SK-N-MC (cell line): ENCODE data around the gene LIMK2.
"Not testable (repeated sequence)": the region's sequence is repeated elsewhere in the genome, so short reads cannot be mapped to it uniquely, and the experiment has no call there.

Experiments used
- DNase-seq: peaks from one replicate; pipeline ENCODE4 v3.0.0-alpha.2; 2011; ENCODE audit warnings: low read depth, low spot score
- H3K27ac ChIP-seq: fragments of 200-600 bp; sonication (generic); 2 replicates; pipeline ENCODE4 v1.5.1; 2016; ENCODE audit warnings: mixed run types
- H3K36me3 ChIP-seq: fragments of 200-600 bp; sonication (generic); 2 replicates; pipeline ENCODE4 v1.6.1; 2017; ENCODE audit warnings: antibody characterized with exemption, low read length, mixed read lengths; ENCODE audit not compliant: insufficient read depth
- H3K4me3 ChIP-seq: fragments of 200-600 bp; sonication (generic); 2 replicates; pipeline ENCODE4 v1.5.1; 2016
- H3K9ac ChIP-seq: fragments of 200-600 bp; sonication (generic); 2 replicates; pipeline ENCODE4 v1.8.0; 2017; ENCODE audit warnings: mixed run types, mixed read lengths; ENCODE audit not compliant: insufficient read length
- H3K9me3 ChIP-seq: fragments of 200-600 bp; sonication (generic); 2 replicates; pipeline ENCODE4 v1.6.1; 2017; ENCODE audit warnings: low read depth, mild to moderate bottlenecking, antibody characterized with exemption, low read length, moderate library complexity, mixed read lengths
- EZH2 ChIP-seq: fragments of 200-600 bp; sonication (generic); IDR thresholded peaks from one replicate; pipeline ENCODE4 v1.6.1; 2017; ENCODE audit warnings: antibody characterized with exemption
- FOXP2 ChIP-seq: optimal IDR thresholded peaks from 2 replicates; pipeline ENCODE3; 2011; ENCODE audit warnings: mild to moderate bottlenecking, moderate library complexity; ENCODE audit not compliant: insufficient read depth; ENCODE audit errors: extremely low read length, control extremely low read depth
- POLR2AphosphoS5 ChIP-seq: IDR thresholded peaks from 2 replicates; pipeline ENCODE4 v1.6.1; 2012; ENCODE audit warnings: mild to moderate bottlenecking, low read depth, low read length, borderline replicate concordance

The LIMK2 gene

DNA sequence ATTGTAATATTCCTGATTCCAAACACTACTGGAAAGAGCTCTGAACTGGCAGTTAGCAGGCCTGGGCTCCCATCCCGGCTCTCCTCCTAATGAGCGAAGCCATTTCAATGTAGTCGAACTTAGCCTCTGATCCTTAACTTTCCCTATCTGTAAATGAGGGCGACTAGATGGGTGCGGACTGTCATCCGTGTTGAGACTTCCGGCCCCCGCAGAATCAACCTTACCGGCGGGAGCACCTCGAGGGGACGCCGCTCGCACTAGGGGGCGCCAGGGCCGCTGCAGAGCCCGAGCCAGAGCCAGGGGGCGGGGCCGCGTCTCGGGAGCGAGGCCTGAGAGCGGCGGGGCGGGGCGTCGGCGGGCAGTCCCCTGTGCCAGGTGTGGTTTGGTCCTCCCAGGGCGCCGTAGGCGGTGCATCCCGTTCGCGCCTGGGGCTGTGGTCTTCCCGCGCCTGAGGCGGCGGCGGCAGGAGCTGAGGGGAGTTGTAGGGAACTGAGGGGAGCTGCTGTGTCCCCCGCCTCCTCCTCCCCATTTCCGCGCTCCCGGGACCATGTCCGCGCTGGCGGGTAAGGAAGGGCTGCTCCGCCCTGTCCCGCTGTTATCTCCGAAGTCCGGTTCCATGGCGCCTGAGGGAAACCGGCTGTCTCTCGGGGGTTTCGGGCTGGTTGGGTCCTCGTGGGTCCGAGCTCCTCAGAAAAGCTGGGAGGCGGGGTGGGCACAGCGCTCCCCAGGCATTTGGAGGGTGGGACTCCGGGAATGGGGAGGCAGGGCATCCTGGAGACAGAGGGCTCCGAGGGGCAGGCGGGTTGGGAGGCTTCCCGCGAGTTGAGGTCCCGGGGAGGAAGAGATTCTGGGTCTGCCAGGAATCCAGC lies at the start of gene LIMK2:
LIMK2 (plus strand) TSS at position 437 of the 869 bp plus-strand sequence; CDS start at position 548, 111 bp downstream.
- peak; percentile 47; the same call in 1 of the 2 replicates for TF ChIP-seq POLR2AphosphoS5
- TF ChIP-seq EZH2, result no peak
- H3K9me3 ChIP-seq, result no peaks in the 10 kb centered on the region
- no peak for DNase-seq
- H3K9ac ChIP-seq, result peak within 1 kb of the TSS; percentile 69
- no peak within 1 kb of the TSS for H3K27ac ChIP-seq
- H3K36me3 ChIP-seq, result no peaks in the 10 kb centered on the region
- peak within 1 kb of the TSS; percentile 92 for H3K4me3 ChIP-seq

DNA sequence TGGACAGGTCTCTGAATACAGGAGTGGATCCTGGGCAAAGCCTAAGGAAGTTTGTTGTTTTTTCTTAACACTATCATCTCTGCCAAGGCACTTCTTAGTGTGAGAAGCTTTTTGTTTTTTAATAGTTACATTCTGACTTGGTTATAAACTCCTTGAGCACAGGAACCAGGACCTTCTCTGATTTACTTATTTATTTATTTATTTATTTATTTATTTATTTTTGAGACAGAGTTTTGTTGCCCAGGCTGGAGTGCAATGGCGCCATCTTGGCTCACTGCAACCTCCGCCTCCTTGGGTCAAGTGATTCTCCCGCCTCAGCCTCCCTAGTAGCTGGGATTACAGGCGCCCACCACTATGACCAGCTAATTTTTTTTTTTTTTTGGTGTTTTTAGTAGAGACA lies 41.1 kb upstream of the LIMK2 start:
- TF ChIP-seq FOXP2 (no peak), EZH2 (no peak), POLR2AphosphoS5 (no peak)
- Histone ChIP-seq H3K9me3 (no peaks in the 10 kb centered on the region), H3K27ac (no peak overlapping the region), H3K9ac (no peak overlapping the region), H3K36me3 (peaks cover 7% of the 10 kb centered on the region; the same call in 1 of the 2 replicates), H3K4me3 (no peak overlapping the region)
- no peak for DNase-seq

DNA sequence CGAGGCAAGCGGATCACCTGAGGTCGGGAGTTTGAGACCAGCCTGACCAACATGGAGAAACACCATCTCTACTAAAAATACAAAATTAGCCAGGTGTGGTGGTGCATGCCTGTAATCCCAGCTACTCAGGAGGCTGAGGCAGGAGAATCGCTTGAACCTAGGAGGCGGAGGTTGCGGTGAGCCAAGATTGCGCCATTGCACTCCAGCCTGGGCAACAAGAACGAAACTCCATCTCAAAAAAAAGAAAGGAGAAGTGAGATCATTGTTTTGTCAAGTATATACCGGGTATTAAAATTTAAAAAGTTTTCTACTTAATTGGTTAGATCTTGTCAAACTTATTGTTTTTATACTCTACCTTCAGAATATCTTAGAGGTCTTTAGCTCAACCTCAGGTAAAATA lies 40.4 kb upstream of the LIMK2 start:
- H3K9me3 ChIP-seq, H3K27ac ChIP-seq, H3K9ac ChIP-seq, H3K4me3 ChIP-seq, DNase-seq, H3K36me3 ChIP-seq: not testable (repeated sequence)

DNA sequence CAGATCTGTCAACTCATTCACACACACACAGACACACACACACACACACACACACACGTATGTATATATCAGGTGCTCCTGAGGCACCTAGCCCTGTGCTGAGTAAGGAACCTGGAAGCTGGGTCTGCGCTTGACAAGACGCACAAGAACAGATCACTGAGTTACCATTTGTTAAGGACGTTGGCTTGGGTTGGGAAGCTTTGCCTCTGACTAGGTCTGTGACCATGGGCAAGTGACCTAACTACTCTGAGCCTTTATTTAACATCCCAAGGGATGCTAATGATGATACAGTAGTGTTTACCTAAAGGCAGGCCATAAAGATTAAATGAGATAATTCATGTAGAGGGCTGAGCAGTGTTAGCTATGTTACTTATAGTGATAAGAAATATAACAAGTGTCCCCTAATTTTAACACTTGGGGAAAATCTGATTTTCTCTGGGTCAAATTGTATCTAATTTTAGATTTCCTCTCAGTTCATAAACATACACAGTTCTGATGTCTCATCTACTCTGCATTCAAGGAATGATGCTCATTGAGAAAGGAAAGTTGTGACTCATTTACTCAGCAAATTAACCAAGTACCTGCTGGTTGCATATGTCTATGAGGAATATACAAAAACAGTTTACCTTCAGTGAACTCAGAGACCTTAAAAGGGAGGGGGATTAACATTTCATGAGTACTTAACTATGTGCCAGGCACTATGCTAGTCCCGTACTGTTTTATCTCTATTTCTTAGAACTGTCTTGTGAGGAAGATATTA lies 38.5 kb upstream of the LIMK2 start:
- Histone ChIP-seq H3K36me3 (peaks cover 11% of the 10 kb centered on the region; the same call in 1 of the 2 replicates), H3K9ac (no peak overlapping the region), H3K4me3 (no peak overlapping the region), H3K27ac (no peak overlapping the region), H3K9me3 (no peaks in the 10 kb centered on the region)
- TF ChIP-seq FOXP2 (no peak), EZH2 (no peak), POLR2AphosphoS5 (no peak)
- no peak for DNase-seq

DNA sequence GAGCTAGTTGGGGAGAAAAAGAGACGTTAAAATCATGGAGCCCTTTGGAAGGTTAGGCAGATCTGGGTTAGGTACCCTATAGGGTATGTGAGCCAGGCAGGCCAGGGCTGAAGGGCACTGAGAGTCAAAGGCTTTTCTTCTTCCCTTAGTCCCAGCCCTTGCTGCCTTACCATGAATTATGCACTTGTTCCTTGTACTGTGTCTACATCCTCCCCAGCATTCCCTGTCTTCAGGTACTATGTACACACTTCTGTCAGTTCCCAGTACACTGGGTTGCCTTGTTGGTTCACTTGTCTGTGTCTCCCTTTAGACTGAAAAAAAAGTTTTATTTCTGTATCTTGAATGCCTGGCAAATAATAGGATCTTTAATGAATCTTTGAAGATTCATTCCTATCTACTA lies 35.2 kb upstream of the LIMK2 start:
- peaks cover 11% of the 10 kb centered on the region; the same call in 1 of the 2 replicates for H3K36me3 ChIP-seq
- TF ChIP-seq POLR2AphosphoS5 (no peak), EZH2 (no peak)
- DNase-seq, result no peak
- H3K9me3 ChIP-seq, result no peaks in the 10 kb centered on the region
- H3K4me3 ChIP-seq, result no peak overlapping the region
- no peak overlapping the region for H3K27ac ChIP-seq
- no peak overlapping the region for H3K9ac ChIP-seq

DNA sequence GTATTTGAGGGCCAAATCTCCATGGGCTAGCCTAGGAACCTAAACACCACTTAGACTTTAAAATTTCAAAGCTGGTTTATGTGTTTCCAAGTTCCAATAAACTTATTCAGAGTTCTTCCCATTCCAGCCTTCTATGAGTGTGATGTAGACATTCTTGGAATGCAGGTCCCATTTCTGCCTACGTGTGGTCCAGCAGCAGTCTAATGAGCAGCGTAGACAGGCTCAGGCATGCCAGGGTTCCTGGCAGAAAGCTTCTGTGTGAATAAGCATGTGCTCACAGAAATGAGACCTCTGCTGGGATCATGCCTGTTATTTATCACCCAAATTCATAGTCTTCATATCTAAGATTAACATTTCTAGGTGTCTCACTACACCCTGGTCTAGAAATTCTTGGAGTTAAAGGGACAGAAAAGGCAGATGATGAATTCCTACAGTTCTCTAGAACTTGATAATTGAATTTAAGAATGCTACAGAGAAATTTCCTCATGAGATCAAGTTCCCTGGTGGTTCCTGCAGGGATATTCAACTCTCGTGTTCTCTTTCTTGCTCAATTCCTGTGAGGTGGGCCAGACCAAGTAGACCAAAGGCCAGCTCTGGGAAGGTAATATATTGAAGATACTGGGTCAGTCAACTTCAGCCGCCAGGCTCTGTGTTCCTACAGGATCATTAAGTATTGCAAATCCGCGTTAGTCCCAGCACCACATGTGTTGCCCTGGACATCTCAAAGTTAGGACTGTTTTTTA lies 34.5 kb upstream of the LIMK2 start:
- Histone ChIP-seq H3K9me3 (no peaks in the 10 kb centered on the region), H3K9ac (no peak overlapping the region), H3K36me3 (peaks cover 11% of the 10 kb centered on the region; the same call in 1 of the 2 replicates), H3K4me3 (no peak overlapping the region), H3K27ac (no peak overlapping the region)
- DNase-seq, result no peak
- no peak for TF ChIP-seq EZH2
- no peak for TF ChIP-seq POLR2AphosphoS5
- no peak for TF ChIP-seq FOXP2

DNA sequence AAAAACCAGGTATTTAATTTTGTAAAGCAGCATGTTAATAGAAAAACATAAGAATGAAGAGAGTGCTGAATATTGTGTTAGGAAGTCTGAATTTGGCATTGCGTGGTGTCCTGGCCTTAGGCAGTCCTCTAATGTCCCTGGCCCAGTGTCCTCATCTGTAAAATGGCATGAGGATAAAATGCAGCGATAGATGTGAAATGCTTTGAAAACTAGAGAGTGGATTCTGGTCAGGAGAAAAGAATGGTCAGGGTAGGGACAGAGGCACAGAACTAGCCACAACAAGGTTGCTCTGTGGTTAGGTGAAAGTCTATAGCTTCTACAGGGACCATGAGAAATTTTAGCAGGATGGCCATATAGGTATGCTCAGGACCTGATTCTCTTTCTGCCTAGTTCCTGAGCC lies 33.2 kb upstream of the LIMK2 start:
- Histone ChIP-seq H3K4me3 (no peak overlapping the region), H3K36me3 (peaks cover 4% of the 10 kb centered on the region; the same call in 1 of the 2 replicates), H3K9me3 (no peaks in the 10 kb centered on the region), H3K27ac (no peak overlapping the region), H3K9ac (no peak overlapping the region)
- no peak for TF ChIP-seq POLR2AphosphoS5
- no peak for TF ChIP-seq FOXP2
- no peak for TF ChIP-seq EZH2
- DNase-seq, result no peak

DNA sequence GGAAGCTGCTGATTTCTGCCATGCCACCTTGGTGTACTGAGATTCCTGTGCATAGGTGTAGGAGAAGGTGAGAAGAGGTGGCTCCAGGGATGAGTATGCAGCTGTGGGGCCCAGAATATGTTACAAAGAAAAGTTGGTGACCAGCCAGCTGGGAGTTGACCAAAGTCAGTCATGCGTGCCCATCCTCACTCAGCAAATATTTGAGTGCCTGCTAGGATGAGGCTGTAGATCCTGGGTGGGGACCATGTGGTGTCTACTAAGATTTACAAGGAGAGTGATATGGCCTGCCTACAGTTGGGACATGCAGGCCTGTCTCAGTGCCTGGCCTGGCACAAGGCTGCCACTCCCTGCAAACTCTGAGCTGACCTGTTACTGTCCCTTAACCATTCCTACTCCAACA lies 32.8 kb upstream of the LIMK2 start:
- no peak overlapping the region for H3K9ac ChIP-seq

More for the DNA sequence above, 32.8 kb upstream of the LIMK2 start:
- Histone ChIP-seq H3K36me3 (peaks cover 4% of the 10 kb centered on the region; the same call in 1 of the 2 replicates), H3K9me3 (no peaks in the 10 kb centered on the region), H3K27ac (no peak overlapping the region), H3K4me3 (no peak overlapping the region)
- DNase-seq, result no peak
- TF ChIP-seq POLR2AphosphoS5 (no peak), EZH2 (no peak), FOXP2 (no peak)
